ENCODE results near the gene HS6ST1. TPM values are rescaled to one million over a fixed set of nuclear protein-coding genes. Genes with fewer than 3 reads are reported as not detected.

Gene HS6ST1
- total RNA-seq, 4 donors from 2014 or later, result 20.5 to 43.6 (median 32.1) TPM

DNA sequence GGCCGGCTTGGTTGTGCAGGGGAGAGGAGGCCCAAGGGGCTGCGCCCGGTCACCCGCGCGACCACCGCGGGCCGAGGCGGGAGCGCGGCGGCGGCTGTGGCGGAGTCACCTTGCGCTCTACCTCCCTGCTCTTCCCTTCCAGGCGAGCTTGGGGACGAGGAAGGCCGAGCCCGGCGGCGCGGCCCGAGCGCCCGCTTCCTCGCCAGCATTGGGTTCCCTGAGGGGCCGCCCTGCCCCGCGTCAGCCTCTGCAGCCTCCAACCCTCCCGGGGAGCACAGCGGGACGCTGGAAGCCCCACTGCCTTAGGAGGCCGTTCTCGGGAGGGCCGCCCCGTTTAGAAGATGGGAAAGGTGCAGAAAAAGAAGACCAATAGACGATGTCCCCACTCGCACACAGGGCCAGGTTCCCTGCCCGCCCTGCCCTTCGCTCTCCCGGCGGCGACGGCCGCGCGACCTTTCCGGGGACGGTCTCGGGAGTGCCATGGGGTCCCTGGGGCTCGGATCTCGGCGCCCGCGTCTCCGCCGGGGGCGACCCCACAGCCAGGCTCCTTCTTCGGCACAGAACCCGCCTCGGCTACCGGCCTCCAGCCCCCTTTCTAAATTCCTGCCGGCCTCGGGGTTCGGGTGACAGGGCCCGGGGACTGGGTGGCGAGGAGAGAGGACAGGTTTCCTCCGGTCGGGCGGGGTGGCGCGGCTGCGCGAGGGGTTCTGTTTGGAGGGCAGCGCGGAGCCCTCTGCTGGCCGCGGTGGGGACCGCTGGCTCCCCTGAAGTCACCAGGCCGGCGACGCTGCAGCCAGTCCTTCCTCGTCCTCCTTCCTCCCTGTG, 85.5 kb downstream of the HS6ST1 start:
- Histone ChIP-seq H3K27me3 (no peaks in the 10 kb centered on the region), H3K4me3 (peak overlapping the region; percentile 54 to 70), H3K27ac (peak overlapping the region in 3 of 4 donors; percentile 55 to 81 (median 61)), H3K4me1 (peaks cover 0 to 28% (median 3%) of the 10 kb centered on the region in 3 donors), H3K9me3 (no peaks in the 10 kb centered on the region), H3K36me3 (no peaks in the 10 kb centered on the region)
- WGBS, 2 donors (ENCODE audit: low coverage in 1 of 2), result 0% methylated on average over 1 of the region's 84 CpGs; no CpG with 5 or more reads in 1 of the 2 donors
- ATAC-seq, result peak; percentile 96
- no peak for TF ChIP-seq POLR2A (IDR thresholded peaks at IDR 0.05)
- no peak for TF ChIP-seq POLR2AphosphoS5 (IDR thresholded peaks at IDR 0.05)
- TF ChIP-seq, protein P1, sequence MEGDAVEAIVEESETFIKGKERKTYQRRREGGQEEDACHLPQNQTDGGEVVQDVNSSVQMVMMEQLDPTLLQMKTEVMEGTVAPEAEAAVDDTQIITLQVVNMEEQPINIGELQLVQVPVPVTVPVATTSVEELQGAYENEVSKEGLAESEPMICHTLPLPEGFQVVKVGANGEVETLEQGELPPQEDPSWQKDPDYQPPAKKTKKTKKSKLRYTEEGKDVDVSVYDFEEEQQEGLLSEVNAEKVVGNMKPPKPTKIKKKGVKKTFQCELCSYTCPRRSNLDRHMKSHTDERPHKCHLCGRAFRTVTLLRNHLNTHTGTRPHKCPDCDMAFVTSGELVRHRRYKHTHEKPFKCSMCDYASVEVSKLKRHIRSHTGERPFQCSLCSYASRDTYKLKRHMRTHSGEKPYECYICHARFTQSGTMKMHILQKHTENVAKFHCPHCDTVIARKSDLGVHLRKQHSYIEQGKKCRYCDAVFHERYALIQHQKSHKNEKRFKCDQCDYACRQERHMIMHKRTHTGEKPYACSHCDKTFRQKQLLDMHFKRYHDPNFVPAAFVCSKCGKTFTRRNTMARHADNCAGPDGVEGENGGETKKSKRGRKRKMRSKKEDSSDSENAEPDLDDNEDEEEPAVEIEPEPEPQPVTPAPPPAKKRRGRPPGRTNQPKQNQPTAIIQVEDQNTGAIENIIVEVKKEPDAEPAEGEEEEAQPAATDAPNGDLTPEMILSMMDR (IDR thresholded peaks at IDR 0.05), result peak in 3 of 4 experiments; percentile 84 to 95 (median 88)

DNA sequence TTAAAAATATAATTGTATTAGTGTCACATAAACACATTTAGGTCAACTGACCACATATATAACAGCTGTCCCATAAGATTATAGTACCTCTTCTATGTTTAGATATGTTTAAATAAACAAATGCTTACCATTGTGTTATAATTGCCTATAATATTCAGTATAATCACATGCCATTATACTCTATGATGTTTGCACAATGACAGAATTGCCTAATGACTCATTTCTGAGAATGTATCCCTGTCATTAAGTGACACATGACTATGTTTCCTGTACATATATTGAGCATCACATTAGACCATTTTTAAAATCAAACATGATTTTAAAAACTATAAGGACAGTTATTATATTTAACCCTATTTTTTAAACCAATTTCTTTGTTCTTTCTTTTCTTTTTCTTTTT, 89.8 kb downstream of the HS6ST1 start:
- Histone ChIP-seq H3K36me3 (no peaks in the 10 kb centered on the region), H3K4me1 (peaks cover 0 to 12% (median 3%) of the 10 kb centered on the region in 3 donors), H3K27ac (no peak overlapping the region), H3K9me3 (no peaks in the 10 kb centered on the region), H3K27me3 (no peaks in the 10 kb centered on the region), H3K4me3 (no peak overlapping the region)
- no peak for TF ChIP-seq EP300 (IDR thresholded peaks at IDR 0.05)
- TF ChIP-seq POLR2A (IDR thresholded peaks at IDR 0.05), result no peak
- no peak for TF ChIP-seq POLR2AphosphoS5 (IDR thresholded peaks at IDR 0.05)
- TF ChIP-seq, protein P1 (IDR thresholded peaks at IDR 0.05), result no peak
- ATAC-seq, result no peak

DNA sequence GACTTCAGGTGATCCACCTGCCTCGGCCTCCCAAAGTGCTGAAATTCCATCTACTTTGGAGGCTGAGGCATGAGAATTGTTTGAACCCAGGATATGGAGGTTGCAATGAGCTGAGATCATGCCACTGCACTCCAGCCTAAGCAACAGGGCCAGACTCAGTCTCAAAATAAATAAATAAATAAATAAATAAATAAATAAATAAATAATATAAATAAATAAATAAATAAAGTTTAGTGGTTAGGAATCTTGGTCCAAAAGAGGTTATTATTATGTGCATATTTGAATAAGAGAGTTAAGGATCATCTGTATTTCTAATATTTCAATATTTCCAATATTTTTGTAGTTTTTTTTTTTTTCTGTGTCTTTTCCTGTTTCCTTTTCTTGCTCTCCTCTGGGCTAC, 90.8 kb downstream of the HS6ST1 start:
- WGBS, 2 donors (ENCODE audit: low coverage in 1 of 2), result 100% methylated on average over 1 of the region's 1 CpG; no CpG with 5 or more reads in 1 of the 2 donors
- H3K9me3 ChIP-seq, result no peaks in the 10 kb centered on the region
- H3K4me1 ChIP-seq, result peaks cover 0 to 5% (median 0%) of the 10 kb centered on the region in 3 donors
- ATAC-seq, result no peak
- TF ChIP-seq EP300 (IDR thresholded peaks at IDR 0.05) (no peak), POLR2A (IDR thresholded peaks at IDR 0.05) (no peak), POLR2AphosphoS5 (IDR thresholded peaks at IDR 0.05) (no peak)
- TF ChIP-seq, protein P1 (IDR thresholded peaks at IDR 0.05), result no peak
- no peaks in the 10 kb centered on the region for H3K27me3 ChIP-seq
- no peak overlapping the region for H3K27ac ChIP-seq
- no peak overlapping the region for H3K4me3 ChIP-seq
- no peaks in the 10 kb centered on the region for H3K36me3 ChIP-seq

DNA sequence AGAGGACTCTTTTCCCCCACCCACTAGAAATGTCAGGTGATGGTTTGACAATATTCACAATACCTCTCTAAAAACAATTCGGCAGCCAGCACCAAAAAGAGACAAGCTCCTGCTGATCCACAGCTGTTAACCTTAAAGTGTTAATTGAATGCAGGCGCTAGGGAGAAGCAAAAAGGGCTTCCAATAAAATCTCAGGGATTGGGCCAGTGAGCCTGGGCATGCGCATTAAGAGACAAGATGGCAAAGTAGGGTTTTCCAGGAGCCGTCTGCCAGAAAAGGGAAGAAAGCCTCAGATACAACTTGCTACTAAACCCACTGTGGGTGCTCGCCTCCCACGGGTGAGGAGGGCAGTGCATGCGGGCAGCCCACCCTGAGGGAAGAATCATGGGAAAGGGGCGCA, 98.8 kb downstream of the HS6ST1 start:
- TF ChIP-seq POLR2AphosphoS5 (IDR thresholded peaks at IDR 0.05) (no peak), POLR2A (IDR thresholded peaks at IDR 0.05) (no peak), EP300 (IDR thresholded peaks at IDR 0.05) (no peak)
- TF ChIP-seq, protein P1 (IDR thresholded peaks at IDR 0.05), result no peak
- no peak overlapping the region for H3K4me3 ChIP-seq
- H3K36me3 ChIP-seq, result no peaks in the 10 kb centered on the region
- H3K27me3 ChIP-seq, result no peaks in the 10 kb centered on the region
- 70 to 76% methylated on average over 6 to 8 of the region's 8 CpGs for WGBS, 2 donors (ENCODE audit: low coverage in 1 of 2)
- H3K4me1 ChIP-seq, result no peaks in the 10 kb centered on the region
- no peak overlapping the region for H3K27ac ChIP-seq
- no peak for ATAC-seq
- no peaks in the 10 kb centered on the region for H3K9me3 ChIP-seq

DNA sequence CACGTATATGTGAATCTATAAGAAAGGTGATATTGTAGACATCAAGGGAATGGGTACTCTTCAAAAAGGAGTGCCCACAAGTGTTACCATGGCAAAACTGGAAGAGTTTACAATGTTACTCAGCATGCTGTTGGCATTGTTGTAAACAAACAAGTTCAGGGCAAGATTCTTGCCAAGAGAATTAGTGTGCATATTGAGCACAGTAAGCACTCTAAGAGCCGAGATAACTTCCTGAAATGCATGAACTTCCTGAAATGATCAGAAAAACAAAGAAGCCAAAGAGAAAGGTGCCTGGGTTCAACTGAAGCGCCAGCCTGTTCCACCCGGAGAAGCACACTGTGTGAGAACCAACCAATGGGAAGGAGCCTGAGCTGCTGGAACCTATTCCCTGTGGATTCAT, 101.0 kb downstream of the HS6ST1 start:
- TF ChIP-seq, protein P1 (IDR thresholded peaks at IDR 0.05), result no peak
- TF ChIP-seq POLR2AphosphoS5 (IDR thresholded peaks at IDR 0.05) (no peak), POLR2A (IDR thresholded peaks at IDR 0.05) (no peak), EP300 (IDR thresholded peaks at IDR 0.05) (no peak)
- H3K4me3 ChIP-seq, result no peak overlapping the region
- no peaks in the 10 kb centered on the region for H3K27me3 ChIP-seq
- 49 to 63% methylated on average over 3 to 4 of the region's 4 CpGs for WGBS, 2 donors (ENCODE audit: low coverage in 1 of 2)
- H3K36me3 ChIP-seq, result no peaks in the 10 kb centered on the region
- no peaks in the 10 kb centered on the region for H3K4me1 ChIP-seq
- no peak for ATAC-seq
- H3K9me3 ChIP-seq, result no peaks in the 10 kb centered on the region
- no peak overlapping the region for H3K27ac ChIP-seq

All from gastroesophageal sphincter (tissue), 4 donors.